ENCODE results near the gene CLASP2.
A peak's percentile ranks its signal among the peaks of the same experiment; 100 is the strongest.
"Not testable (repeated sequence)": the region's sequence is repeated elsewhere in the genome, so short reads cannot be mapped to it uniquely, and the experiment has no call there.

CLASP2 gene

DNA sequence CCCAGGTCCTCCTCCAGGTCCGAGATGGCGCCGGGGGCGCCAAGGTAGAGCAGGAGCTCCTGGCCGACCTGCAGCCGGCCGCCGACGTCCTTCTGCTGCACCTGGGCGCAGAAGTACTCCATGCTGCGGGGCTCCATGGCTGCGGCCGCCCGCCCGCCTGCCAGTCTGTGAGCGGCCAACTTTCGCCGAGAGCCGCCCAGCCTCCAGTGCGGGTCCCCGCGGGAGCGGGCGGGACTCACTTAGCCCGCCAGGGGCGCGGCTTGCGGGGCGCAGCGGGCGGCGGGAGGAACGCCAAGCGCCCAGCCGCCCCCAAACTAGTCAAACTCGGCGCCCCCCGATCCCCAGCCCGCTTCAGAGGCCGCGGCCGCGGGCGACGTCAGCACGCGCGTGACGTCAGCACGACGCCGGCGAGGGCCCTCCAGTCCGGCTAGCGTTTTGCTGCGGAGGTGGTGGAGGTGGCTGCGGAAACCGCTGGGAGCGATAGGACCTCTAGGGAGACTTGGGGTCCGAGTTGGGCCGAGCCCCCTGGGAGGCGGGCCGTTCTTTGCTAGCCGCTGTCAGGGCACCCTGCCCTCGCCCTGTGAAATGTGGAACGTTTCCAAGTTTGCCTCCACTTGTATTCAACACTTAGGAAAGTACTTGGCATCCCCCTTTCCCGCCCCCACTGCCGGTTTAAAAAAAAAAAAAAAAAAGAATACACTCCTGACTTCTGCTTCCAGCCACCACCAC, at the start of gene CLASP2:
Gene CLASP2, minus strand, starts transcription at position 389 of the 729 bp plus-strand sequence. Its CDS starts 252 bp downstream, at position 137.
- peak; percentile 98 for ATAC-seq
- no peaks in the 10 kb centered on the region for H3K4me1 Mint-ChIP-seq
- no peaks in the 10 kb centered on the region for H3K27me3 Mint-ChIP-seq
- no peaks in the 10 kb centered on the region for H3K9me3 Mint-ChIP-seq
- H3K36me3 Mint-ChIP-seq = no peaks in the 10 kb centered on the region
- H3K4me3 Mint-ChIP-seq = peak within 1 kb of the TSS; percentile 86
- peak within 1 kb of the TSS; percentile 90 for H3K27ac Mint-ChIP-seq

DNA sequence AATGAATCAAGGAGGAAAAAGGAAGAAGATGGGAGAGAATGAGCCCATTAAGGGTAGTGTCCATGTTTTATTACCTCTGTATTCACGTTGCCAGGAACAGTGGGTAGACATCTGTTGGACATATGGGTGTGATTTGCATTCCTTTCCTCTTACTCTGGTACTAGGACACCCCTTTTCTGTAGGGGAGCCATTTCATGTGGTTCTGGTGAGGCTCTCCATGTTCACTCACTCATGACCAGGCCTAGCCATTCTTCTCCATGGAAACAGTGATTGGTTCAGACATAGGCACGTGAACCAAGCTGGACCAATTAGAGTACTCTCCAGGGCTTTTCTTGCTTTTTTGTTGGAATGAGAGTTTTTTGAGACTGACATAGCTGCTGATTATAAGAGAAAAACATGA, 40.8 kb upstream of the CLASP2 start:
- Mint-ChIP-seq H3K36me3 (peaks cover 8% of the 10 kb centered on the region), H3K27me3 (peaks cover 28% of the 10 kb centered on the region), H3K4me1 (peaks cover 6% of the 10 kb centered on the region), H3K9me3 (peaks cover 10% of the 10 kb centered on the region), H3K27ac (no peak overlapping the region), H3K4me3 (no peak overlapping the region)
- ATAC-seq = no peak

- ATAC-seq = no peak
- H3K27me3 Mint-ChIP-seq = peaks cover 22% of the 10 kb centered on the region
- no peak overlapping the region for H3K4me3 Mint-ChIP-seq
- H3K9me3 Mint-ChIP-seq = peaks cover 10% of the 10 kb centered on the region
- H3K27ac Mint-ChIP-seq = no peak overlapping the region
- peaks cover 8% of the 10 kb centered on the region for H3K36me3 Mint-ChIP-seq
- H3K4me1 Mint-ChIP-seq = peaks cover 6% of the 10 kb centered on the region
These were observed 40.2 kb upstream of the CLASP2 start for GRCh38 chr3:33758281-33758680.

DNA sequence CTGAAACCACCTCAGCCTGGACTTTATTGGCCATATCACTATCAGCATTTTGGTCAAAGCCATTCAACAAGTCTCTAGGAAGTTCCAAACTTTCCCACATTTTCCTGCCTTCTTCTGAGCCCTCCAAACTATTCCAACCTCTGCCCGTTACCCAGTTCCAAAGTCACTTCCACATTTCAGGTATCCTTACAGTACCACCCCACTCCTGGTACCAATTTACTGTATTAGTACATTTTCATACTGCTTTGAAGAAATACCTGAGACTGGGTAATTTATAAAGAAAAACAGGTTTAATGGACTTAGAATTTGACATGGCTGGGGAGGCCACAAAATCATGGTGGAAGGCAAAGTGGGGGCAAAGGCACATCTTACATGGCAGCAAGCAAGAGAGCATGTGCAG, 36.3 kb upstream of the CLASP2 start:
- H3K36me3 Mint-ChIP-seq, H3K4me1 Mint-ChIP-seq, H3K27ac Mint-ChIP-seq, H3K9me3 Mint-ChIP-seq, H3K27me3 Mint-ChIP-seq, H3K4me3 Mint-ChIP-seq, ATAC-seq: not testable (repeated sequence)

- Mint-ChIP-seq H3K4me1 (peaks cover 5% of the 10 kb centered on the region), H3K27ac (no peak overlapping the region), H3K36me3 (peaks cover 8% of the 10 kb centered on the region), H3K4me3 (no peak overlapping the region), H3K27me3 (no peaks in the 10 kb centered on the region), H3K9me3 (peaks cover 7% of the 10 kb centered on the region)
- ATAC-seq = no peak
These were observed 33.3 kb upstream of the CLASP2 start for GRCh38 chr3:33751336-33751735.

- ATAC-seq = no peak
- Mint-ChIP-seq H3K4me1 (peaks cover 6% of the 10 kb centered on the region), H3K4me3 (no peak overlapping the region), H3K27me3 (no peaks in the 10 kb centered on the region), H3K27ac (no peak overlapping the region), H3K9me3 (peaks cover 7% of the 10 kb centered on the region), H3K36me3 (peaks cover 8% of the 10 kb centered on the region)
These were observed 32.1 kb upstream of the CLASP2 start for GRCh38 chr3:33750211-33750548.

DNA sequence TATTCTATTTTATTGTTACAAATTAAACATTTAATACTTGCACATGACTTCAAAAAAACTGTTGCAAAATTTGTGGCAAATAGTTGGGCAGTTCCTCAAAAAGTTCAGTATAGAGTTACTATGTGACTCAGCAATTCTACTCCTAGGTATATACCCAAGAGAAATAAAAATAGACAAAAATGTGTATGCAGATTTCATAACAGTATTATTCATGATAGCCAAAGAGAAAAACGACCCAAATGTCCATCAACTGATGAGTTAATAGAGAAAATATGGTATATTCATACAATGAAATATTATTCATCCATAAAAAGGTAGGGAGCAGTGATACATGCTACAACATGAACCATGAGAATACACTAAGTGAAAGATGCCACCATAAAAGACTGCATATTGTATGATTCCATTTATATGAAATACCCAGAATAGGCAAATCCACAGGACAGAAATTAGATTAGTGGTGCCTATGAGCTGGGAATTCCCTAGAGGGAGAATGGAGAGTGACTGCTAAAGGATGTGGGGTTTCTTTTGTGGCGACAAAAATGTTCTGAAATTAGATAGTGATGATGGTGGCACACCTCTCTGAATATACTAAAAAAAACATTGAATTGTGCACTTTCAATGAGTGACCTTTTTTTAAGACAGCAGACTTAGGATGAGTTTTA, 31.6 kb upstream of the CLASP2 start:
- H3K27ac Mint-ChIP-seq = no peak overlapping the region
- no peak for ATAC-seq
- H3K27me3 Mint-ChIP-seq = no peaks in the 10 kb centered on the region
- peaks cover 4% of the 10 kb centered on the region for H3K9me3 Mint-ChIP-seq
- H3K4me3 Mint-ChIP-seq = no peak overlapping the region
- H3K36me3 Mint-ChIP-seq = peaks cover 6% of the 10 kb centered on the region
- peaks cover 6% of the 10 kb centered on the region for H3K4me1 Mint-ChIP-seq

DNA sequence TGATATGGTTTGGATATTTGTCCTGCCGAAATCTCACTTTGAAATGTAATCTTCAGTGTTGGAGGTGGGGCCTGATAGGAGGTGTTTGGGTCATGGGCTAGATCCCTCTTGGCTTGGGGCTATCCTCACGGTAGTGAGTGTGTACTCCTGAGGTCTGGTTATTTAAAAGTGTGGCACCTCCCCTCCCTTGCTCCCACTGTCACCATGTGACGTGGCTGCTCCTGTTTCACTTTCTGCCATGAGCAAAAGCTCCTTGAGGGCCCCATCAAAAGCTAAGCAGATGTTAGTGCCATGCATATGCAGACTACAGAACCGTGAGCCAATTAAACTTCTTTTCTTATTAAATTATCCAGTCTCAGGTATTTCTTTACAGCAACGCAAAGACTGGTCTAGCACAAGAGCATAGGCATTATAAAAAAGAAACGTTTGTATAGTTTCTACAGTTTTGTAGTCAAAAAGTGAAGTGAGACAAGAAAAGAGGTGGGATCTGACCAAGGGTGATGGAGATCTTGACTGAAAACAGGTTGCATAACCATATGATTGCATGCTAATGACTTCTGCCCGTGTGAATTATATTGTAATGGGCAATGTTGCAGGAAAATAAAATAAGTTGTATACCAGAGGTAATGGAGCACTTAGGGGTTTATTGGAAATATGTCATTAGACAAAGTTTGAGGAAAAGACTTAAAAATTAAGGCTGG, 28.5 kb upstream of the CLASP2 start:
- peak; percentile 50 for ATAC-seq
- Mint-ChIP-seq H3K27ac (no peak overlapping the region), H3K4me1 (peaks cover 6% of the 10 kb centered on the region), H3K4me3 (no peak overlapping the region), H3K36me3 (no peaks in the 10 kb centered on the region), H3K9me3 (no peaks in the 10 kb centered on the region), H3K27me3 (peaks cover 12% of the 10 kb centered on the region)

GRCh38 chr3:33737146-33737545, 19.1 kb upstream of the CLASP2 start:
- H3K4me1 Mint-ChIP-seq = no peaks in the 10 kb centered on the region
- H3K27me3 Mint-ChIP-seq = peaks cover 6% of the 10 kb centered on the region
- H3K9me3 Mint-ChIP-seq = peaks cover 4% of the 10 kb centered on the region
- H3K27ac Mint-ChIP-seq = no peak overlapping the region
- ATAC-seq = no peak
- no peaks in the 10 kb centered on the region for H3K36me3 Mint-ChIP-seq
- no peak overlapping the region for H3K4me3 Mint-ChIP-seq

GRCh38 chr3:33732394-33732793, 14.3 kb upstream of the CLASP2 start:
- Mint-ChIP-seq H3K4me3 (no peak overlapping the region), H3K4me1 (peaks cover 6% of the 10 kb centered on the region), H3K9me3 (peaks cover 9% of the 10 kb centered on the region), H3K27me3 (no peaks in the 10 kb centered on the region), H3K27ac (no peak overlapping the region), H3K36me3 (no peaks in the 10 kb centered on the region)
- no peak for ATAC-seq

DNA sequence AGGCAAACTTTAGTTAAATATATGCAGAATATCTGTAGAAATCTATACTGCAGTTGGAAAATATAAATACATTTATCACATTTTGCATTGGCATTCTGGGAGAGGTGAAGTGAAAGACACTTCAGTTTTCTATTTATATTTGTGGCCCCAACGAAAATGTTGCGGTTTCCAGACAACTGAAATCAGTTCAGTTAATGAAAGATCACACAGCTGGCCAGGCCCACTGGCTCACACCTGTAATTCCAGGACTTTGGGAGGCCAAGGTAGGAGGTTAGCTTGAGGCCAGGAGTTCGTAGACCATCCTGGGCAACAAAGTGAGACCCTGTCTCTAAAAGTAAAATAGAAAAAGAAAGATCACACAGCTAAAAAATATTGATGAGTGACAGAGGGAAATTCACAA, 11.9 kb upstream of the CLASP2 start:
- Mint-ChIP-seq H3K27me3 (peaks cover 10% of the 10 kb centered on the region), H3K9me3 (peaks cover 9% of the 10 kb centered on the region), H3K4me1 (peaks cover 6% of the 10 kb centered on the region), H3K4me3 (no peak overlapping the region), H3K36me3 (no peaks in the 10 kb centered on the region), H3K27ac (no peak overlapping the region)
- ATAC-seq = no peak

DNA sequence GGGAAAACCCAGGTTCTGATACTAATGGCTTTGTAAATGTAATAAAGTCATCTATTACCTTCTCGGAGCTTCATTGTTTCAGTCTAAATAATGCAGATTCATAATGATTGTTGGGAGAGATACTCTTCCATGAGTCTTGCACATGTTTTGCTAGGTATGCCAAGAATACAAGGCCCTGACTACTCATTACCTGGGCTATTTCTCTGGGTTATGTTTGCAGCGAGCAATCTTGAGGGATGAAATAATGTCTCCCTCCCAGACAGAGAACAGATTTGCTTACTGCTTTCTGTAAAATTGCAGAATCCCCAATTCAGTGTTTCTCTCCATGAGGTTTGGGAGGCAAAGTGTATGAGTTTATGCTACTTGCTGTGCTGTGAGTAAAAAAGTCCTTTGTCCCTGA, 6.2 kb upstream of the CLASP2 start:
- H3K36me3 Mint-ChIP-seq = no peaks in the 10 kb centered on the region

DNA sequence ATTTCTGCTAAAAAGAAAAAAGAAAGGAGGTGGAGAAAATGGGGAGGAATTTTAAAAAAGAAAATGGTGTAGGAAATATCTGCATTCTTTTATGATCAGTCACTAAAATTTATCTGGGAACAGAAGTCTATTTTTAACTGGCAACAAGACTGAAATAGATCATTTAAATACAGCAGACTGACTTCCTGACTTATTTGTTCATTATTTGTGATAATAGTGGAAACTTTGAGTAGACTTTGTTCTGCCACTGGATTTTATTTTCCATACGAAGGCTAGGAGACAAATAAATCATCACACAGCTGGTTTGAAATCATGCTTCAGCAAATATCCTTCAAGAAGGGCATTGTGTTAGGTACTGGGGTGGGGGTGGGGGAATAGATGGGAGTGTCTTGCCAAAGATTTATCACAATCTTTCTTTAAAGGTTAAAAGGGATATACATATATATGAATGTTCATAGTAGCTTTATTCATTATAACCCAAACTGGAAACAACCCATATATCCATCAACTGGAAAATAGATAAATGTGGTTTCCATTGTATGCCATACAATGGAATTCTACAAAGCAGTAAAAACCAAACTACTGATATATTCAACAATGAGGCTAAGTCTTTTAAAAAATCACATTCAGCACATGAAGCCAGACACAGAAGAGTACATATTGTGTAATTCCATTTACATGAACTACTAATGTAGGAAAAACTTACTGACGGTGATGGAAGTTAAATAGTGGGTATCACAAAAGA, 4.7 kb upstream of the CLASP2 start:
- Mint-ChIP-seq H3K36me3 (no peaks in the 10 kb centered on the region), H3K4me1 (no peaks in the 10 kb centered on the region), H3K27ac (no peak overlapping the region), H3K9me3 (no peaks in the 10 kb centered on the region), H3K27me3 (peaks cover 10% of the 10 kb centered on the region), H3K4me3 (no peak overlapping the region)
- no peak for ATAC-seq

More for the DNA sequence above, 6.2 kb upstream of the CLASP2 start:
- ATAC-seq = no peak
- Mint-ChIP-seq H3K4me1 (no peaks in the 10 kb centered on the region), H3K27ac (no peak overlapping the region), H3K4me3 (no peak overlapping the region), H3K9me3 (no peaks in the 10 kb centered on the region), H3K27me3 (peaks cover 10% of the 10 kb centered on the region)

DNA sequence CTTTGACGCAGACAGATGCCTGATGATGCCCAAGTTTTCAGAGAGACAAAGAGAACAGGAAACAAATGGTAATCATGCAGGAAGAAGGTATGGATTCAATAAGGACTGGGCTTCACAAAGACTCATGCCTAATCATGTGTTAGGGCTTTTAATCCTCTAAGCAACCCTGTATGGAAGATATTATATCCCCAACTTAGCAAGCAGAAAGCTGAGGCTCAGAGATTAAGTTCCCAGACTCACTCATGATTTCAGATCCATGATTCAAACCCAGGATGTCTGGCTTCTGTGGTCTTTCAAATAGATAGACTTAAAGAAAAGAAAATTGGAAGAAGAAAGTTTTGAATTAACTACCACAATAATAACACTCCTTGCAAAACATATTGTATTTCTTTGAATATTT, 4.1 kb upstream of the CLASP2 start:
- no peaks in the 10 kb centered on the region for H3K36me3 Mint-ChIP-seq
- no peaks in the 10 kb centered on the region for H3K9me3 Mint-ChIP-seq
- H3K27ac Mint-ChIP-seq = no peak overlapping the region
- no peak overlapping the region for H3K4me3 Mint-ChIP-seq
- no peak for ATAC-seq
- H3K4me1 Mint-ChIP-seq = no peaks in the 10 kb centered on the region
- H3K27me3 Mint-ChIP-seq = peaks cover 8% of the 10 kb centered on the region

DNA sequence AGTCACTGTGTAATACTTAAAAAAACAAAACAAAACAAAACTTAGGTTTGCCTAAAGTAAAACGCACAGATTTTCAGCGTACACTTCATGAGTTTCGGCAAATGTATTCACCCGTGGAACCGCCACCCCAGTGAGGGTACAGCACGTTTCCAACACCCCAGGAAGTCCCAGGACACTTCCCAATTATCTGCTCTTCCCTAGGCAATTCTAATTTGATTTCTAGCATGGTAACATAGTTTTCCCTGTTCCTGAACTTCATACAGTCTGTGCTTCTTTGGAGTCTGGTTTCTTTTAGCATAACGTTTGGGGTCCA, 497 bp upstream of the CLASP2 start:
- Mint-ChIP-seq H3K4me1 (no peaks in the 10 kb centered on the region), H3K4me3 (peak overlapping the region; percentile 86), H3K27ac (peak overlapping the region; percentile 90), H3K27me3 (no peaks in the 10 kb centered on the region), H3K9me3 (no peaks in the 10 kb centered on the region), H3K36me3 (no peaks in the 10 kb centered on the region)
- ATAC-seq = no peak
